Suprapubic skin (tissue), 4 donors: ENCODE data around the gene MST1R. TPM values are rescaled to one million over a fixed set of nuclear protein-coding genes. Genes with fewer than 3 reads are reported as not detected.

ENCODE experiments used
- DNase-seq, 2 donors: peaks; one replicate each; pipeline ENCODE4 v3.0.0-alpha.2; 2019; ENCODE audit warnings: low spot score in 2 of 2
- H3K27ac ChIP-seq: fragments of 200-600 bp; sonication (generic); one replicate; pipeline ENCODE4 v1.5.1; 2019
- H3K27me3 ChIP-seq: fragments of 200-600 bp; sonication (generic); one replicate; pipeline ENCODE4 v1.5.1; 2019
- H3K36me3 ChIP-seq: fragments of 200-600 bp; sonication (generic); one replicate; pipeline ENCODE4 v1.5.1; 2019
- H3K4me1 ChIP-seq: fragments of 200-600 bp; sonication (generic); one replicate; pipeline ENCODE4 v1.5.1; 2019
- H3K4me3 ChIP-seq: fragments of 200-600 bp; sonication (generic); one replicate; pipeline ENCODE4 v1.5.1; 2019; ENCODE audit warnings: mild to moderate bottlenecking
- H3K9me3 ChIP-seq: fragments of 200-600 bp; sonication (generic); one replicate; pipeline ENCODE4 v1.5.1; 2019
- EP300 ChIP-seq: sonication (generic); formaldehyde crosslinking; IDR thresholded peaks from one replicate; pipeline ENCODE4 v1.6.1; 2017; ENCODE audit warnings: antibody characterized with exemption
- POLR2A ChIP-seq, 2 donors: fragments of 450-650 bp; IDR thresholded peaks; one replicate each; pipeline ENCODE4 v1.6.1; 2017; ENCODE audit warnings: antibody characterized with exemption in 2 of 2, mild to moderate bottlenecking in 2 of 2, moderate library complexity in 2 of 2
- POLR2AphosphoS5 ChIP-seq, 3 donors: sonication (generic); formaldehyde crosslinking; IDR thresholded peaks; one replicate each; pipeline ENCODE4 v1.6.1; 2017; ENCODE audit warnings: antibody characterized with exemption in 3 of 3
- WGBS: methylation state at CpG from one replicate; pipeline ENCODE4 v1.1.5; 2018; 5-methylcytosine and 5-hydroxymethylcytosine counted together
- total RNA-seq, 4 donors: library from RNA; depleted of rRNA; stranded (reverse); fragments of >200 nt; gene quantifications; one replicate each; pipeline ENCODE4 v1.1.0, GENCODE V29; 2016
- TF ChIP-seq, protein P1 (sequence below), 2 donors: fragments of 200-600 bp in 1 of 2; fragments of 450-650 bp in 1 of 2; sonication (generic) in 1 of 2; IDR thresholded peaks; one replicate each; pipeline ENCODE4 v1.5.1; 2016 to 2019; ENCODE audit warnings: antibody characterized with exemption in 2 of 2, mild to moderate bottlenecking in 1 of 2, moderate library complexity in 1 of 2

Gene MST1R
- total RNA-seq, 4 donors from 2014 or later = 37.7 to 129 (median 53.8) TPM

DNA sequence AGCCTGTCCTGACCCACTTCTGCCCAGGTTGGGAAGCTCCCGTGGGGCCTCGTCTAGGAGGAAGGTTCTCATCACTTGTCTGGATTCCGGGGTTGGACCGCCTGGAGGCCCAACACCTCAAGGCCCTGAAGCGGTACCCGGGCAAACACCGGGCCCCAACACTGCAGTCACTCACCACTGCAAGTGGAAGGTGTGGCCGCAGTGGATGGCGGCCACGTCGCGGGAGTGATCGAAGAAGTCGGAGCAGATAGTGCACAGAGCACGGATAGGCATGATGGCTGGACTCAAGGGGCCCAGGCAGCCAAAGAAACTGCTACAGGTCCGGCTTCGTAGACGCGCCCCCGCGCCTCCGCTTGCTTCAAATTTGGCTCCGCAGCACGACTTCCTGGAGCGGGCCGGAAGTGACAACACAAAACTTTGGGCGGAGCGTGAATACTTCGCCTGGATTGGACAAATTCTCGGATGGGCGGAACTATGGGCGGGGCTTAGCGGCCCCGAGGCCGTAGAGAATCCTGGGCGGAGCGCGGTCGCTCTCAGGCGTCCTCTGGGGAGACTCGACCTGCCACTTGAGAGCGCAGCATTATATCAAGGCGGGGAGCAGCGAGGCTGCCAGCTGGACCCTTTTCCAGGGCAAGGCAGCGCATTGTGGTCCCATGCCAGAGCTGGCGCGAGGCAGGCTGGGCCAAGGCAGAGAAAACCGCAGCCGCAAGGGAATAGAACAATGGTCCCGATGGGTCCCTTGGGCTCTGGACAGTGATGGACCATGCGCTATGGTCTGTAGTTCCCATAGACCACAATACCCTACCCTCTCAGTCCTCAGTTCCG is 47.3 kb downstream of the MST1R start, which contains the start of gene TRAIP:
TSS of gene TRAIP (minus strand) at position 384 of the 825 bp plus-strand sequence. CDS start at position 273, 111 bp downstream.
- Histone ChIP-seq H3K27ac (peak within 1 kb of the TSS; percentile 55), H3K36me3 (no peaks in the 10 kb centered on the region), H3K27me3 (no peaks in the 10 kb centered on the region), H3K9me3 (no peaks in the 10 kb centered on the region), H3K4me3 (peak within 1 kb of the TSS; percentile 52), H3K4me1 (peaks cover 14% of the 10 kb centered on the region)
- WGBS = 3% methylated on average over 38 of the region's 52 CpGs
- DNase-seq = peak; percentile 95 to 98
- TF ChIP-seq POLR2AphosphoS5 (IDR thresholded peaks at IDR 0.05) (no peak), POLR2A (IDR thresholded peaks at IDR 0.05) (no peak), EP300 (no peak)
- TF ChIP-seq, protein P1, sequence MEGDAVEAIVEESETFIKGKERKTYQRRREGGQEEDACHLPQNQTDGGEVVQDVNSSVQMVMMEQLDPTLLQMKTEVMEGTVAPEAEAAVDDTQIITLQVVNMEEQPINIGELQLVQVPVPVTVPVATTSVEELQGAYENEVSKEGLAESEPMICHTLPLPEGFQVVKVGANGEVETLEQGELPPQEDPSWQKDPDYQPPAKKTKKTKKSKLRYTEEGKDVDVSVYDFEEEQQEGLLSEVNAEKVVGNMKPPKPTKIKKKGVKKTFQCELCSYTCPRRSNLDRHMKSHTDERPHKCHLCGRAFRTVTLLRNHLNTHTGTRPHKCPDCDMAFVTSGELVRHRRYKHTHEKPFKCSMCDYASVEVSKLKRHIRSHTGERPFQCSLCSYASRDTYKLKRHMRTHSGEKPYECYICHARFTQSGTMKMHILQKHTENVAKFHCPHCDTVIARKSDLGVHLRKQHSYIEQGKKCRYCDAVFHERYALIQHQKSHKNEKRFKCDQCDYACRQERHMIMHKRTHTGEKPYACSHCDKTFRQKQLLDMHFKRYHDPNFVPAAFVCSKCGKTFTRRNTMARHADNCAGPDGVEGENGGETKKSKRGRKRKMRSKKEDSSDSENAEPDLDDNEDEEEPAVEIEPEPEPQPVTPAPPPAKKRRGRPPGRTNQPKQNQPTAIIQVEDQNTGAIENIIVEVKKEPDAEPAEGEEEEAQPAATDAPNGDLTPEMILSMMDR (IDR thresholded peaks at IDR 0.05) = no peak

DNA sequence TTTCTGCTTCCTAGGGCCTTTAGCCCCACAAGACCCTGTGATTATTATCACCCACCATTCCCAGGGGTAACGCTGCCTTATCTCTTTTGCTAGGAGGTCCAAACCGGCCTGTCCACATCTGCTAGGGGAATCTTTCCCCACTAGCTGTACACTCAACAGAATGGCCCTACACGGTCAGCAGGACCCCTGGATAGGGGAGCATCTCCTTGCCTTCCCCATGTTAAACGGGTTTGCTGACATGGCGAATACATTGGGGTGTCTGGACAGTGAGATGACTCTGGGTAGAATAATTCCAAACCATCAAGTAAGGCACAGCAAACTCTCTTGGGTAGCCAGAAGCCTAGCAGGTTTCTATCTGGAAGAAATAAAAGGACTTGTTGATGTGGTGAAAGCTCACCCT is 48.0 kb downstream of the MST1R start:
- no peaks in the 10 kb centered on the region for H3K36me3 ChIP-seq
- TF ChIP-seq POLR2A (IDR thresholded peaks at IDR 0.05) = no peak
- no peak for TF ChIP-seq EP300
- TF ChIP-seq, protein P1 (IDR thresholded peaks at IDR 0.05) = no peak
- no peak for TF ChIP-seq POLR2AphosphoS5 (IDR thresholded peaks at IDR 0.05)
- peak overlapping the region; percentile 52 for H3K4me3 ChIP-seq
- no peak for DNase-seq
- WGBS = 64% methylated on average over 4 of the region's 5 CpGs
- peaks cover 14% of the 10 kb centered on the region for H3K4me1 ChIP-seq
- H3K27me3 ChIP-seq = no peaks in the 10 kb centered on the region
- H3K9me3 ChIP-seq = no peaks in the 10 kb centered on the region
- no peak overlapping the region for H3K27ac ChIP-seq

DNA sequence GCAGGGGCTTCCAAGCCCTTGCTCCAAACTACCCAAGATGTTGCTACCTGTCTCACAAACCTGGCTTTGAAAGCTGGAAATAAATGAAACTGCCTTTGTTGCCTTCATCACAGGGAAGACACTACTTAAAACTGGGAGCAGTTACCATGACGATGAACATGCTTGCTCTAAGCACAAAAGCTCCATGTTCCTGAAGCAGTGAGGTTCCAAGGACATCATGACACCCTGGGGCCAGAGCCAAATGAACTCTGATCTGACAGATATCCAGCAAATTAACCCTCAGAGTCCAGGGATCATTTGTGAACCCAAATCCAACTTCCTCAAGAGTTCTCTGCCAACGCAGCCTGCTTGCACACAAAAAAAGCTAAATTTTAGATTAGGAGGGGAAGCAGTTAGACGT is 58.0 kb downstream of the MST1R start:
- TF ChIP-seq POLR2AphosphoS5 (IDR thresholded peaks at IDR 0.05) (no peak), POLR2A (IDR thresholded peaks at IDR 0.05) (no peak)
- TF ChIP-seq, protein P1 (IDR thresholded peaks at IDR 0.05) = no peak
- WGBS = 87% methylated on average over 3 of the region's 3 CpGs
- Histone ChIP-seq H3K36me3 (peaks cover 17% of the 10 kb centered on the region), H3K27me3 (no peaks in the 10 kb centered on the region), H3K27ac (no peak overlapping the region), H3K4me1 (no peaks in the 10 kb centered on the region), H3K9me3 (no peaks in the 10 kb centered on the region), H3K4me3 (no peak overlapping the region)
- no peak for DNase-seq

DNA sequence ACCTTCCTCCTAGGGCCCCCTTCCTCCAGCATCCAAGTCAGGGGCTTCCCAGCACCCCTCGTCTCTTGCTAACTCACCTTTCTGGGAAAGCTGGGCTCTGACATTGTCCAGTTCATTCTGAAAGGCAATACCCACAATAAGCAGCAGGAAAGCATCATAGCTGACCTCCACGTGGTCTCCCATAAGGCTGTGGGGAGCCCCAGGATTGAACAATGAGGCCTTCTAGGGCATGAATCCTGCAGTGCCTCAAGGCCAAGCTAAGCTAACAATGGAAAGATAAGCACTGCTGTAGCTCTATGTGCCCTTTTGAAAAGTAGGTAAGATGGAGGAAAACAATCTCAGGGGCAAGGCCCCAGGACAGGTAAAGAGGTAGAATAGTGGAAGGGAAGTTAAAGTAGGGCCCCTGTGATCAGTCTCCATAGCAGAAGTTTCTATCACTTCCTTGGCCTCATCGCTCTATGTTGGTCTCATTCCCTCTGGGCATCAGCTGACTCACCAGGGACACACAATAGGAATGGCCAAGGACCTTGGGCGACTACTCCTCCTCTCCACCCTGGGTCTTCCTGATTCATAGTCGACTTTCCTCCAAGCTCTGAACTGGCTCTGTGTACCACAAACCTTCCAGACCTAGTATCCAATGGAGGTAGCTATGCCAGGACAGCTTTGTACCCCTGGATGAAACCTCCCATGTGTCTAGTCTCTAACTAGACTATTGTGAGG is 59.0 kb downstream of the MST1R start:
- 83% methylated on average over 5 of the region's 5 CpGs for WGBS
- H3K4me1 ChIP-seq = peaks cover under 1% of the 10 kb centered on the region
- peaks cover 17% of the 10 kb centered on the region for H3K36me3 ChIP-seq
- no peak overlapping the region for H3K27ac ChIP-seq
- no peak overlapping the region for H3K4me3 ChIP-seq
- TF ChIP-seq EP300 (no peak), POLR2A (IDR thresholded peaks at IDR 0.05) (no peak), POLR2AphosphoS5 (IDR thresholded peaks at IDR 0.05) (no peak)
- TF ChIP-seq, protein P1 (IDR thresholded peaks at IDR 0.05) = no peak
- H3K27me3 ChIP-seq = no peaks in the 10 kb centered on the region
- no peak for DNase-seq
- no peaks in the 10 kb centered on the region for H3K9me3 ChIP-seq
